Measurements from ENCODE around the gene KBTBD12.

Gene KBTBD12

DNA sequence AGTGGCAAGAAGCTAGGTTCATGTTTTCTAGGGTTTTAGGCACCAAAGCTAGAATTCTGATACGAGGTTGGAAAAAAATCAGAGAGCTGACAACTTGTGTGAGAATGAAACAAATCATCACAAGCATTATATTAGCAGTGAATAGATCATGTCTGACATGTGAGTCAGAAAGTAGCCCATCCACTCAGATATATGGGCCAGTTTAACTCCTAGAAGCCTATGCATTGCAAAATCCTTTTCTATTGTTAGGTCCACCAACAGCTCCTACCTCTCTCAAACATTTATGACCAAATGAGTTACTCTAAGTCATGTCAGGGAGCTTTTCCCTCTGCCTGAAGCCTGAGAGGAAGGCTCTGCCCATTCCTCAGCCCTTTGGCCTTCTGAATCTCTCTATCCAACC is 44.0 kb downstream of the KBTBD12 start:
- Histone ChIP-seq H3K27me3 (ENCODE audit: insufficient read depth, low read length, poor library complexity) (peaks cover 34% of the 10 kb centered on the region), H3K9me3 (ENCODE audit: insufficient read depth, low read length, severe bottlenecking) (no peaks in the 10 kb centered on the region), H3K27ac (ENCODE audit: low read length) (no peak overlapping the region), H2AFZ (ENCODE audit: low read depth, low read length) (no peak overlapping the region), H3K79me2 (ENCODE audit: insufficient read depth, low read length) (no peaks in the 10 kb centered on the region), H3K36me3 (ENCODE audit: insufficient read depth, low read length) (no peaks in the 10 kb centered on the region), H3K4me3 (ENCODE audit: low read depth in 1 of 2, low read length in 2 of 2) (no peak overlapping the region), H3K4me2 (ENCODE audit: insufficient read depth, low read length) (no peak overlapping the region), H3K4me1 (ENCODE audit: insufficient read depth, low read length) (no peaks in the 10 kb centered on the region), H3K9ac (ENCODE audit: low read depth, low read length) (no peak overlapping the region), H4K20me1 (ENCODE audit: insufficient read depth, low read length) (no peaks in the 10 kb centered on the region)
- DNase-seq = no peak
- ATAC-seq (ENCODE audit: insufficient read depth, low read depth) = no peak
- TF ChIP-seq, protein P1, sequence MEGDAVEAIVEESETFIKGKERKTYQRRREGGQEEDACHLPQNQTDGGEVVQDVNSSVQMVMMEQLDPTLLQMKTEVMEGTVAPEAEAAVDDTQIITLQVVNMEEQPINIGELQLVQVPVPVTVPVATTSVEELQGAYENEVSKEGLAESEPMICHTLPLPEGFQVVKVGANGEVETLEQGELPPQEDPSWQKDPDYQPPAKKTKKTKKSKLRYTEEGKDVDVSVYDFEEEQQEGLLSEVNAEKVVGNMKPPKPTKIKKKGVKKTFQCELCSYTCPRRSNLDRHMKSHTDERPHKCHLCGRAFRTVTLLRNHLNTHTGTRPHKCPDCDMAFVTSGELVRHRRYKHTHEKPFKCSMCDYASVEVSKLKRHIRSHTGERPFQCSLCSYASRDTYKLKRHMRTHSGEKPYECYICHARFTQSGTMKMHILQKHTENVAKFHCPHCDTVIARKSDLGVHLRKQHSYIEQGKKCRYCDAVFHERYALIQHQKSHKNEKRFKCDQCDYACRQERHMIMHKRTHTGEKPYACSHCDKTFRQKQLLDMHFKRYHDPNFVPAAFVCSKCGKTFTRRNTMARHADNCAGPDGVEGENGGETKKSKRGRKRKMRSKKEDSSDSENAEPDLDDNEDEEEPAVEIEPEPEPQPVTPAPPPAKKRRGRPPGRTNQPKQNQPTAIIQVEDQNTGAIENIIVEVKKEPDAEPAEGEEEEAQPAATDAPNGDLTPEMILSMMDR (IDR thresholded peaks at IDR 0.05; ENCODE audit: borderline replicate concordance, extremely low read depth, low read length, poor library complexity, severe bottlenecking) = no peak
- TF ChIP-seq EZH2 (IDR thresholded peaks at IDR 0.05; ENCODE audit: borderline replicate concordance, low read depth, low read length, severe bottlenecking) = no peak

DNA sequence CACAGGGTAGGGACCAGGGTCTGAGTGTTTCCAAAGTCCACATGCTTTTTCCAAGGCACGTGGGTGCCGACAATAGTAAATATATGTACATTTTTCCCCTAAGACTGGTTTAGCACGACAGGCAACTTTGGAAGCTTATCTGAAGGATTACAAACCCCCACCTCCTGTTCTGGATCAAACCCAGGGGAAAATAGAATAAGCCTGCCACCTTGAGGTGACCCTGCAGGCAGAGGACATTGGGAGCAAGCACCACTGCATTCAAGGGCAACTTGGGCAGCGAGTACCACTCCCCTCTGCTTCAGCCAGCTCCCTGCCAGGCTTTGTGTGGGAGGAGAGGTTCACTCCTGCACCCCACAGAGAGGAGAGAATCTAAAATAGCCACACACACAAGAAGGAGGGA is 44.8 kb downstream of the KBTBD12 start:
- H2AFZ ChIP-seq (ENCODE audit: low read depth, low read length) = no peak overlapping the region
- no peak overlapping the region for H3K4me2 ChIP-seq (ENCODE audit: insufficient read depth, low read length)
- H3K27ac ChIP-seq (ENCODE audit: low read length) = no peak overlapping the region
- ATAC-seq (ENCODE audit: insufficient read depth, low read depth) = no peak
- H3K4me3 ChIP-seq (ENCODE audit: low read depth in 1 of 2, low read length in 2 of 2) = no peak overlapping the region
- DNase-seq = no peak
- H3K9ac ChIP-seq (ENCODE audit: low read depth, low read length) = no peak overlapping the region
- peaks cover 34% of the 10 kb centered on the region for H3K27me3 ChIP-seq (ENCODE audit: insufficient read depth, low read length, poor library complexity)
- no peaks in the 10 kb centered on the region for H3K9me3 ChIP-seq (ENCODE audit: insufficient read depth, low read length, severe bottlenecking)
- no peaks in the 10 kb centered on the region for H3K36me3 ChIP-seq (ENCODE audit: insufficient read depth, low read length)
- H3K79me2 ChIP-seq (ENCODE audit: insufficient read depth, low read length) = no peaks in the 10 kb centered on the region
- no peaks in the 10 kb centered on the region for H4K20me1 ChIP-seq (ENCODE audit: insufficient read depth, low read length)
- TF ChIP-seq, protein P1 (IDR thresholded peaks at IDR 0.05; ENCODE audit: borderline replicate concordance, extremely low read depth, low read length, poor library complexity, severe bottlenecking) = peak; percentile 38
- TF ChIP-seq EZH2 (IDR thresholded peaks at IDR 0.05; ENCODE audit: borderline replicate concordance, low read depth, low read length, severe bottlenecking) = peak; percentile 28
- no peaks in the 10 kb centered on the region for H3K4me1 ChIP-seq (ENCODE audit: insufficient read depth, low read length)

DNA sequence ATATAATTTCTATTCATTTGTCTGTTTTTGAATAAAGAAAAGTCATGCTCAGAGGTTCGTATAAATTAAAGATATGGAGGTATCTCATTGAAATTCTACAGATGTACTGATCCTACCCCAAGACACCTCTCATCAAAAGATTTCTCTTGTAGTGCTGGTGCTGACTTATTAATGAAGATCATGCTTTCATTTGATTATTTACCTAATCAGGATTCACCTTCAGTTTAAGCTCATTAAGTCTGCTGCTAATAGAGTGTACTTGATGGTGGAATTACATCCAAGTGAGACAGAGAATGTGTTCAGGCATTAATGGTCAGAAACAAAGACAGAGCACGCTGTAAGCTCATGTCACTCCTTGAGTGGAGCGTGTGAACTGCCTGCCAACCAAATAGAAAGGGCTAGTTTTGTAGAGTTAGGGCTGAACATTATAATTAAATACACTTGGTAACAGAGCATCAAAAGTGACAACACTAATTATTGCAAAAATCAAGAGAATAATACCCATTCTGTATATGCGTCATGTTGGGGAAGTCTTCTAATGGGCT is 45.5 kb downstream of the KBTBD12 start:
- H4K20me1 ChIP-seq (ENCODE audit: insufficient read depth, low read length) = no peaks in the 10 kb centered on the region
- no peak for ATAC-seq (ENCODE audit: insufficient read depth, low read depth)

More for the DNA sequence above, 45.5 kb downstream of the KBTBD12 start:
- H3K4me3 ChIP-seq (ENCODE audit: low read depth in 1 of 2, low read length in 2 of 2) = no peak overlapping the region
- H3K9ac ChIP-seq (ENCODE audit: low read depth, low read length) = no peak overlapping the region
- H3K4me2 ChIP-seq (ENCODE audit: insufficient read depth, low read length) = no peak overlapping the region
- H3K27me3 ChIP-seq (ENCODE audit: insufficient read depth, low read length, poor library complexity) = peaks cover 35% of the 10 kb centered on the region
- H3K36me3 ChIP-seq (ENCODE audit: insufficient read depth, low read length) = no peaks in the 10 kb centered on the region
- no peak overlapping the region for H2AFZ ChIP-seq (ENCODE audit: low read depth, low read length)
- DNase-seq = no peak
- no peak for TF ChIP-seq EZH2 (IDR thresholded peaks at IDR 0.05; ENCODE audit: borderline replicate concordance, low read depth, low read length, severe bottlenecking)
- TF ChIP-seq, protein P1 (IDR thresholded peaks at IDR 0.05; ENCODE audit: borderline replicate concordance, extremely low read depth, low read length, poor library complexity, severe bottlenecking) = no peak
- H3K9me3 ChIP-seq (ENCODE audit: insufficient read depth, low read length, severe bottlenecking) = no peaks in the 10 kb centered on the region
- H3K4me1 ChIP-seq (ENCODE audit: insufficient read depth, low read length) = no peaks in the 10 kb centered on the region
- no peak overlapping the region for H3K27ac ChIP-seq (ENCODE audit: low read length)
- H3K79me2 ChIP-seq (ENCODE audit: insufficient read depth, low read length) = no peaks in the 10 kb centered on the region

Measured in DND-41 (cell line).